CD8-positive, alpha-beta memory T cell (primary cell): ENCODE data around the gene COL24A1. TPM values are rescaled to one million over a fixed set of nuclear protein-coding genes. Genes with fewer than 3 reads are reported as not detected.
"Not testable (repeated sequence)": the region's sequence is repeated elsewhere in the genome, so short reads cannot be mapped to it uniquely, and the experiment has no call there.

Experiments
- CTCF ChIA-PET: fragments of 350-600 bp; sonication (Branson Sonifier 250); formaldehyde crosslinking; loops from one replicate; lab custom pipeline; 2021; ENCODE audit warnings: antibody characterized with exemption; lab: Charles Lee
- POLR2A ChIA-PET: fragments of 350-600 bp; sonication (Branson Sonifier 250); formaldehyde crosslinking; loops from one replicate; lab custom pipeline; 2021; ENCODE audit warnings: antibody characterized with exemption; lab: Charles Lee
- DNase-seq, 5 donors: peaks; one replicate each; pipeline versions ENCODE4 v3.0.0 to v3.0.0-alpha.2; 2020 to 2022; ENCODE audit warnings: mixed read lengths in 1 of 5
- H3K27ac ChIP-seq: one replicate; pipeline ENCODE4 v1.7.0; 2013; ENCODE audit warnings: low read depth, mild to moderate bottlenecking, low read length, moderate library complexity
- H3K27me3 ChIP-seq: 2 replicates; pipeline ENCODE4 v1.7.0; 2013; ENCODE audit warnings: low read length, mild to moderate bottlenecking; ENCODE audit not compliant: insufficient read depth, poor library complexity, severe bottlenecking
- H3K36me3 ChIP-seq: 2 replicates; pipeline ENCODE4 v1.7.0; 2013; ENCODE audit warnings: mild to moderate bottlenecking, low read length, moderate library complexity; ENCODE audit not compliant: insufficient read depth
- H3K4me1 ChIP-seq: 2 replicates; pipeline ENCODE4 v1.7.0; 2013; ENCODE audit warnings: mild to moderate bottlenecking, low read length, moderate library complexity; ENCODE audit not compliant: insufficient read depth
- H3K4me3 ChIP-seq: 2 replicates; pipeline ENCODE4 v1.7.0; 2013; ENCODE audit warnings: mild to moderate bottlenecking, low read length
- H3K9me3 ChIP-seq: 2 replicates; pipeline ENCODE4 v1.7.0; 2013; ENCODE audit warnings: mild to moderate bottlenecking, low read length
- H3K27ac Mint-ChIP-seq, 8 donors: one replicate each; pipeline ENCODE4 v1.8.0; 2020 to 2021; ENCODE audit warnings: mixed read lengths in 8 of 8, mild to moderate bottlenecking in 6 of 8, inconsistent platforms in 3 of 8, moderate library complexity in 3 of 8
- H3K27me3 Mint-ChIP-seq, 2 donors: one replicate each; pipeline ENCODE4 v1.8.0; 2020 to 2021; ENCODE audit warnings: mixed read lengths in 2 of 2, mild to moderate bottlenecking in 1 of 2, moderate library complexity in 1 of 2
- H3K36me3 Mint-ChIP-seq, 3 donors: one replicate each; pipeline ENCODE4 v1.8.0; 2020 to 2021; ENCODE audit warnings: mixed read lengths in 3 of 3, inconsistent platforms in 1 of 3, mild to moderate bottlenecking in 1 of 3
- H3K4me1 Mint-ChIP-seq, 3 donors: one replicate each; pipeline ENCODE4 v1.8.0; 2020 to 2021; ENCODE audit warnings: mixed read lengths in 3 of 3, inconsistent platforms in 1 of 3, mild to moderate bottlenecking in 1 of 3
- H3K4me3 Mint-ChIP-seq, 7 donors: one replicate each; pipeline ENCODE4 v1.8.0; 2020 to 2021; ENCODE audit warnings: mixed read lengths in 7 of 7, mild to moderate bottlenecking in 6 of 7, moderate library complexity in 4 of 7, inconsistent platforms in 2 of 7
- H3K9me3 Mint-ChIP-seq, 5 donors: one replicate each; pipeline ENCODE4 v1.8.0; 2020 to 2022; ENCODE audit warnings: mixed read lengths in 5 of 5, mild to moderate bottlenecking in 3 of 5, moderate library complexity in 2 of 5, inconsistent platforms in 1 of 5
- polyA plus RNA-seq: library from polyadenylated mRNA; unstranded; fragments of 300-500 nt; fragmentation: Illumina TruSeq; gene quantifications from one replicate; pipeline ENCODE4 v1.2.3, GENCODE V29; 2021
- total RNA-seq, 2 experiments: library from RNA; stranded (reverse); gene quantifications; one replicate each; pipeline ENCODE4 v1.2.3, GENCODE V29; 2021

COL24A1 gene
- total and polyA plus RNA-seq, 3 experiments from 2014 or later, result not detected

DNA sequence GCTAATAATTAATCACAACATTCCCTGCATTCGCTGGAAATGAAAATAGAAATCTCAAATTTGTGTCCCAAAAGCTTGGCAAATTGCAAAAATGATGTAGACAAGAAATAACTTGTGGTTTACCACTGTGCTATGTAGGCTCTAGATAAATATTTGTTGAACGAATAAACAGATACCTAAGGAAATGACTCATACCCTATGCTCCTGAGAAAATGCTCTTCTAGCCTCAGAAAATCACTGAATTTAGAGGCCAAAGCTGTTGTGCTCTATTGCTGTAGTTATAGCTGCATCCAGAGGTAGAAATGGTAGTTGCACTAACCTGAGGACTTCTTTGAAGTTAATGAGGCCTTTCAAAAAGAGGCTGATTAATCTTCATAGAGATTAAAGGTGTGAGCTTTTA lies 306.3 kb downstream of the COL24A1 start:
- POLR2A ChIA-PET, result no interaction called here
- H3K27ac Mint-ChIP-seq, result peak overlapping the region in 1 of 8 donors; percentile 44
- H3K9me3 ChIP-seq, result no peaks in the 10 kb centered on the region
- H3K4me1 Mint-ChIP-seq, result no peaks in the 10 kb centered on the region
- no peak for DNase-seq
- no peak overlapping the region for H3K4me3 Mint-ChIP-seq
- no peaks in the 10 kb centered on the region for H3K4me1 ChIP-seq
- H3K36me3 ChIP-seq, result no peaks in the 10 kb centered on the region
- H3K9me3 Mint-ChIP-seq, result peaks cover 0 to 2% (median 0%) of the 10 kb centered on the region in 5 donors
- CTCF ChIA-PET, result no interaction called here
- no peaks in the 10 kb centered on the region for H3K36me3 Mint-ChIP-seq
- peaks cover 0 to 1% of the 10 kb centered on the region in 2 donors for H3K27me3 Mint-ChIP-seq
- H3K4me3 ChIP-seq, result no peak overlapping the region
- H3K27me3 ChIP-seq, result no peaks in the 10 kb centered on the region
- H3K27ac ChIP-seq, result no peak overlapping the region

DNA sequence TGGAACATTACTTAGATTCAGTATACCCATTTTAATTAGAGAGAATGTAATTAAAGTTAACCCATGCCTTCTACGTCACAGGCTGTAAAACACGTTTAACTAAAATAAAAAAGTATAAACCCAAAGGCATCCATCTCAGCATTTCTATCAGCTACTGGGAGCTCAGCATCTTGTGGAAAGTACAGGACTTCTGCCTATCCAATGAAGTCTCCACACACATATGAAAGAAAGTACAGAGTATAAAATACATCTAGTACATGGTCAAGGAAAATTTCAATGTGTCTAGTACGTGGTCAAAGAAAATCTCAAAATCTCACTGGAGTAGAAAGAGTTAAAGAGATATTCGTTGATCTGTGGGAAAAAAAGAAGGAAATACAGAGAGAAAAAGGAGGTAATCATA lies 306.9 kb downstream of the COL24A1 start:
- no peaks in the 10 kb centered on the region for H3K9me3 ChIP-seq
- no peaks in the 10 kb centered on the region for H3K4me1 ChIP-seq
- Mint-ChIP-seq H3K4me3 (no peak overlapping the region), H3K4me1 (no peaks in the 10 kb centered on the region), H3K27me3 (peaks cover 0 to 1% of the 10 kb centered on the region in 2 donors), H3K9me3 (no peaks in the 10 kb centered on the region), H3K36me3 (no peaks in the 10 kb centered on the region), H3K27ac (no peak overlapping the region)
- no peak for DNase-seq
- no peaks in the 10 kb centered on the region for H3K27me3 ChIP-seq
- H3K4me3 ChIP-seq, result no peak overlapping the region
- no peaks in the 10 kb centered on the region for H3K36me3 ChIP-seq
- POLR2A ChIA-PET, result no interaction called here
- CTCF ChIA-PET, result no interaction called here
- no peak overlapping the region for H3K27ac ChIP-seq

DNA sequence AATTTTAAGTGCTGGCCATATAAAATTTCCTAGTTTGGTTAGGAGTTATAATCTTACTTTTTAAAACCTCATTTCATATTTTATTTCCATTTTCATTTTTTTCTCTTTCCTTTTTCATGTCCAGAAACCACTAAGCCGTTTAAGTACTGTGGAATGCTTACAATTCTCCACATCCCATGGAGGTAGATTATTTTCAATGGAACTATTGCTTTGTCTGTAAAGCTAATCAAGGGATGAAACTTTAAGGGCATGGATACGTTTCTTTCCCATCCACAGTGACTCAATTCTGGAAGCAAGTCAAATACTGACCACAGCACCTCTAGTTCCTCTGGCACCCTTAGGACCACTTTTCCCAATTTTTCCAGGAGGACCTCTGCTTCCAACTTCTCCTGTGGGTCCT lies 309.2 kb downstream of the COL24A1 start:
- H3K9me3 Mint-ChIP-seq, result no peaks in the 10 kb centered on the region
- no peak for DNase-seq
- no peaks in the 10 kb centered on the region for H3K4me1 ChIP-seq
- no peak overlapping the region for H3K4me3 ChIP-seq
- no peaks in the 10 kb centered on the region for H3K9me3 ChIP-seq
- no peaks in the 10 kb centered on the region for H3K4me1 Mint-ChIP-seq
- peaks cover 0 to 4% of the 10 kb centered on the region in 2 donors for H3K27me3 Mint-ChIP-seq
- H3K27me3 ChIP-seq, result no peaks in the 10 kb centered on the region
- ChIA-PET POLR2A (no interaction called here), CTCF (no interaction called here)
- H3K27ac Mint-ChIP-seq, result no peak overlapping the region
- no peaks in the 10 kb centered on the region for H3K36me3 Mint-ChIP-seq
- H3K4me3 Mint-ChIP-seq, result no peak overlapping the region
- no peaks in the 10 kb centered on the region for H3K36me3 ChIP-seq
- H3K27ac ChIP-seq, result no peak overlapping the region

DNA sequence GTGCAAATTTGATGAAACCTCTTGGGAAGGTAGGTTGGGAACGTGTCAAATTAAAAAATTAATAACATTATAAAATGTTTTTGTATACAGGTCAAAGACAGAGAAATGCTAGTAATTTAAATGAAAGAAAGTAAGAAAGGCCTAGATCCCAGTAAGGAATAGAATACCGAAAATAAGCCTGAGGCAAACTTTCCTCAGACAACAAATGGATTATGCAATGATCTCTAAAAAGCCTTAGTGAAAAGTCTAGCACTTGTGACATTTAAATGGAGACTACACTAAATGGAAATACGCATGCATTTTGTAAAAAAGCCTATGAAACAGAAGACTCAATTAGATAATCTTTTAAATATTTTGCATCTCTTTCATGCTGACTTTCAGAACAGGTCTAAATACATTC lies 309.9 kb downstream of the COL24A1 start:
- no peak for DNase-seq
- CTCF ChIA-PET, result no interaction called here
- H3K27me3 Mint-ChIP-seq, result peaks cover 0 to 4% of the 10 kb centered on the region in 2 donors
- H3K36me3 Mint-ChIP-seq, result no peaks in the 10 kb centered on the region
- H3K4me1 Mint-ChIP-seq, result no peaks in the 10 kb centered on the region
- Histone ChIP-seq H3K4me3 (no peak overlapping the region), H3K27me3 (no peaks in the 10 kb centered on the region), H3K27ac (no peak overlapping the region), H3K36me3 (no peaks in the 10 kb centered on the region), H3K9me3 (no peaks in the 10 kb centered on the region), H3K4me1 (no peaks in the 10 kb centered on the region)
- no peak overlapping the region for H3K27ac Mint-ChIP-seq
- H3K4me3 Mint-ChIP-seq, result no peak overlapping the region
- no peaks in the 10 kb centered on the region for H3K9me3 Mint-ChIP-seq
- POLR2A ChIA-PET, result no interaction called here

DNA sequence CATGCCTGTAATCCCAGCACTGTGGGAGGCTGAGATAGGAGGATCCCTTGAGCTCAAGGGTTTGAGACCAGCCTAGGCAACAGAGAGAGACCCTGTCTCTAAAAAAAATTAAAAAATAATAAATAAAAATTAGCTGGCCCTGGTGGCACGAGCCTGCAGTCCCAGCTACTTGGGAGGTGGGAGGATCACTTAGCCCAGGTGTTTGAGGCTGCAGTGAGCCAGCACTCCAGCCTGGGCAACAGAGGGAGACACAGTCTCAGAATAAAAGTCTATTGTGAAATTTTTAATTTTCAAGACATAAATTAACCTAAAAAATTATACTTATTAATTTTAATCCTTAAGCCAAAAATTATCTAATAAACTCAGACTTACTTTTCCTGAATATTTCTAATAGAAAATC lies 317.1 kb downstream of the COL24A1 start:
- Mint-ChIP-seq H3K9me3 (peaks cover 0 to 2% (median 0%) of the 10 kb centered on the region in 5 donors), H3K4me1 (no peaks in the 10 kb centered on the region), H3K27ac (no peak overlapping the region), H3K27me3 (peaks cover 0 to 4% of the 10 kb centered on the region in 2 donors), H3K36me3 (no peaks in the 10 kb centered on the region), H3K4me3 (no peak overlapping the region)
- Histone ChIP-seq H3K9me3 (no peaks in the 10 kb centered on the region), H3K36me3 (no peaks in the 10 kb centered on the region), H3K27me3 (no peaks in the 10 kb centered on the region), H3K4me3 (no peak overlapping the region), H3K4me1 (no peaks in the 10 kb centered on the region), H3K27ac (no peak overlapping the region)
- POLR2A ChIA-PET, result interaction anchor here (0.5 kb wide), 1 partner anchor 1132 kb away, joined by 3 read pairs; no protein-coding TSS in a partner anchor
- CTCF ChIA-PET, result no interaction called here
- DNase-seq, result no peak

DNA sequence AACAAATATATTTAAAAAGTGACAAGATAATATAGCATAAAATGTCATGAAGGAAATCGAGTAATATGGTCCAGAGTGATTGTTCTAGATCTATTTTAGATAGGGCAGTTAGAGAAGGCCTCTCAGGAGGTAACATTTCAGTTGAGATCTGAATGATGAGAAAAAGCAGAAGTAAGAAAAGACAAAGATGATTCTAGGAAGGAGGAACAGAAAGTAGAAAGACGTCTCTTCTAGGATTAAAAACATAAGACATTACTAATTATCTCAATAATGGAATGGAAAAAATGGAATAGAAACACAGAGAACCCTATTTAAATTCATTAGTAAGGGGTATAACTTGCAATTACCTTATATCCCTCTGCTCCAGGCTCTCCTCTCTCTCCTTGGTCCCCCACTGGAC lies 318.3 kb downstream of the COL24A1 start:
- Mint-ChIP-seq H3K27me3 (peaks cover 0 to 3% of the 10 kb centered on the region in 2 donors), H3K4me1 (no peaks in the 10 kb centered on the region), H3K9me3 (peaks cover 0 to 2% (median 0%) of the 10 kb centered on the region in 5 donors), H3K36me3 (no peaks in the 10 kb centered on the region), H3K27ac (no peak overlapping the region), H3K4me3 (no peak overlapping the region)
- CTCF ChIA-PET, result no interaction called here
- no peak for DNase-seq
- Histone ChIP-seq H3K4me1 (no peaks in the 10 kb centered on the region), H3K4me3 (no peak overlapping the region), H3K27me3 (no peaks in the 10 kb centered on the region), H3K27ac (no peak overlapping the region), H3K9me3 (no peaks in the 10 kb centered on the region), H3K36me3 (no peaks in the 10 kb centered on the region)
- POLR2A ChIA-PET, result no interaction called here

DNA sequence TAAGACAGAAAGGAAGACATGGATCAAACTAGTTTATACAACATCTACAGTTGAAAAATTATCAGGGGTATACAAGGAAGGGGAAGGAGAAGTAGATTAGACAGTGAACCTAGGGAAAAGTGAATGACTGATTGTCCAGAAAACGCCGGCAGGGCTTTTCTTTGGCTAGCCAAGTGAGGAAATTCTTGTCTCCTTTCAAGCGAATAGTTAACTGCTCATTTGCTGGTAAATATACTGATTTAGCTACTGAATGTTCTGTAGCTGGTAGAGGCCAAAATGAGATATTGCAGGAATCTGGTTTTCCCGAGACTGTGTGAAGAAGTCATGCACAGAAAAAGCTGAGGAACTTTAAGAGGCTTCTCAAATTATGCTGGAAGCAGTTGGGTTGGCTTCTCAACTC lies 319.8 kb downstream of the COL24A1 start:
- H3K4me3 ChIP-seq, result no peak overlapping the region
- no peaks in the 10 kb centered on the region for H3K36me3 Mint-ChIP-seq
- no peaks in the 10 kb centered on the region for H3K4me1 ChIP-seq
- no peaks in the 10 kb centered on the region for H3K36me3 ChIP-seq
- H3K27ac ChIP-seq, result no peak overlapping the region
- H3K27me3 Mint-ChIP-seq, result no peaks in the 10 kb centered on the region
- H3K27me3 ChIP-seq, result no peaks in the 10 kb centered on the region
- no peak overlapping the region for H3K4me3 Mint-ChIP-seq
- no peak overlapping the region for H3K27ac Mint-ChIP-seq
- peaks cover 0 to 2% (median under 1%) of the 10 kb centered on the region in 5 donors for H3K9me3 Mint-ChIP-seq
- no peak for DNase-seq
- no peaks in the 10 kb centered on the region for H3K9me3 ChIP-seq
- no peaks in the 10 kb centered on the region for H3K4me1 Mint-ChIP-seq
- CTCF ChIA-PET, result no interaction called here
- POLR2A ChIA-PET, result no interaction called here

DNA sequence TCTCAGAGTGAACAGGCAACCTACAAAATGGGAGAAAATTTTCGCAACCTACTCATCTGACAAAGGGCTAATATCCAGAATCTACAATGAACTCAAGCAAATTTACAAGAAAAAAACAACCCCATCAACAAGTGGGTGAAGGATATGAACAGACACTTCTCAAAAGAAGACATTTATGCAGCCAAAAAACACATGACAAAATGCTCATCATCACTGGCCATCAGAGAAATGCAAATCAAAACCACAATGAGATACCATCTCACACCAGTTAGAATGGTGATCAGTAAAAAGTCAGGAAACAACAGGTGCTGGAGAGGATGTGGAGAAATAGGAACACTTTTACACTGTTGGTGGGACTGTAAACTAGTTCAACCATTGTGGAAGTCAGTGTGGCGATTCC lies 323.4 kb downstream of the COL24A1 start:
- H3K27me3 Mint-ChIP-seq, H3K4me3 ChIP-seq, POLR2A ChIA-PET, H3K9me3 Mint-ChIP-seq, H3K27ac ChIP-seq, H3K4me1 ChIP-seq, H3K4me3 Mint-ChIP-seq, CTCF ChIA-PET, H3K36me3 Mint-ChIP-seq, DNase-seq, H3K27me3 ChIP-seq, H3K4me1 Mint-ChIP-seq, H3K9me3 ChIP-seq, H3K27ac Mint-ChIP-seq, H3K36me3 ChIP-seq: not testable (repeated sequence)

DNA sequence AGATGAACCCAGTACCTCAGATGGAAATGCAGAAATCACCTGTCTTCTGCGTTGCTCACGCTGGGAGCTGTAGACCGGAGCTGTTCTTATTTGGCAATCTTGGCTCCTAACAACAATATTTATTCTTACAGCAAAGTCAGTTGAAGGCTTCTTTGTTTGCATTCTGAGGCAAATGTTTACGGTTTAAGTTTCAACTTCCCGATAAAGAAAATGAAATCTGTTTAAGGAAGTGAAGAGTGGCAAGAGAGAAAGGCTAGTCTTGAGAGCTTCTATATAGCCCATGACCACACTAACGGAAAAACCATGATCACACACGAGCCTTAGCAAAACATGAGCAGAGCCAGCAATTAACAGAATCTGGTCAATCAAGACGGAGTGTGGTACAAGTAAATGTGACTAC lies 325.7 kb downstream of the COL24A1 start:
- Mint-ChIP-seq H3K36me3 (no peaks in the 10 kb centered on the region), H3K4me1 (no peaks in the 10 kb centered on the region), H3K4me3 (no peak overlapping the region), H3K9me3 (peaks cover 0 to 7% (median 4%) of the 10 kb centered on the region in 5 donors), H3K27me3 (no peaks in the 10 kb centered on the region), H3K27ac (no peak overlapping the region)
- Histone ChIP-seq H3K27me3 (no peaks in the 10 kb centered on the region), H3K9me3 (no peaks in the 10 kb centered on the region), H3K4me1 (no peaks in the 10 kb centered on the region), H3K27ac (no peak overlapping the region), H3K36me3 (no peaks in the 10 kb centered on the region), H3K4me3 (no peak overlapping the region)
- ChIA-PET POLR2A (no interaction called here), CTCF (no interaction called here)
- no peak for DNase-seq
